GM13977 (cell line): ENCODE results near the gene CCR6.
A peak's percentile ranks its signal among the peaks of the same experiment; 100 is the strongest.

ENCODE experiments used
- DNase-seq: peaks from one replicate; pipeline ENCODE4 v3.0.0; 2012; ENCODE audit warnings: low spot score
- in situ Hi-C: fragments of 300-500 bp; cut with MboI; formaldehyde crosslinking; loops from one replicate; pipeline ENCODE4 v1.12.0; 2022; ENCODE audit warnings: low sequenced_read_pairs, low pct_unique_long_range_greater_than_20kb, mixed read lengths, inconsistent platforms; ENCODE audit not compliant: unreplicated experiment
- TF ChIP-seq, protein P1 (sequence below): IDR thresholded peaks from 2 replicates; pipeline ENCODE4 v1.5.1; 2012; ENCODE audit warnings: mild to moderate bottlenecking, control low read depth; ENCODE audit not compliant: insufficient read depth; ENCODE audit errors: extremely low read depth, missing control alignments

CCR6 gene

DNA sequence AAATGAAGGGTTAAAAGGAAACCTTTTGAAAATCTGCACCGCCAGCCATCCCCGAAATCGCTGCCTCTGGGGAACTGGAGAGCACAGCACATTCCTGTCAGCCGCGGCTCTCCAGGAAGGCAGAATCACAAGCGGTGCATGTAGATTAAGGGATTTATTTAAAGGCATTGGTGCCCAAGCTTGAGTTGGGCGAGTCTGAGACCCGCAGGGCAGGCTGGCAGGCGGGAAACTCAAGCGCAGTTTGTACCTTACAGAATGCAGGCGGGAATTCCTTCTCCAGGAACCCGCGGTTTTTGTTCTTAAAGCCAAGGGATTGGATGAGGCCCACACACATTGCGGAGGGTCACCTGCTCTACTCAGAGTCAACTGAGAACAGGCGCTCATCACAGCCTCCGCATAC lies 24.1 kb downstream of the CCR6 start:
- TF ChIP-seq, protein P1, sequence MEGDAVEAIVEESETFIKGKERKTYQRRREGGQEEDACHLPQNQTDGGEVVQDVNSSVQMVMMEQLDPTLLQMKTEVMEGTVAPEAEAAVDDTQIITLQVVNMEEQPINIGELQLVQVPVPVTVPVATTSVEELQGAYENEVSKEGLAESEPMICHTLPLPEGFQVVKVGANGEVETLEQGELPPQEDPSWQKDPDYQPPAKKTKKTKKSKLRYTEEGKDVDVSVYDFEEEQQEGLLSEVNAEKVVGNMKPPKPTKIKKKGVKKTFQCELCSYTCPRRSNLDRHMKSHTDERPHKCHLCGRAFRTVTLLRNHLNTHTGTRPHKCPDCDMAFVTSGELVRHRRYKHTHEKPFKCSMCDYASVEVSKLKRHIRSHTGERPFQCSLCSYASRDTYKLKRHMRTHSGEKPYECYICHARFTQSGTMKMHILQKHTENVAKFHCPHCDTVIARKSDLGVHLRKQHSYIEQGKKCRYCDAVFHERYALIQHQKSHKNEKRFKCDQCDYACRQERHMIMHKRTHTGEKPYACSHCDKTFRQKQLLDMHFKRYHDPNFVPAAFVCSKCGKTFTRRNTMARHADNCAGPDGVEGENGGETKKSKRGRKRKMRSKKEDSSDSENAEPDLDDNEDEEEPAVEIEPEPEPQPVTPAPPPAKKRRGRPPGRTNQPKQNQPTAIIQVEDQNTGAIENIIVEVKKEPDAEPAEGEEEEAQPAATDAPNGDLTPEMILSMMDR = no peak
- DNase-seq = no peak
- in situ Hi-C loops = loop anchor here (10.0 kb wide), 1 partner anchor 372 kb away; no protein-coding TSS in a partner anchor

DNA sequence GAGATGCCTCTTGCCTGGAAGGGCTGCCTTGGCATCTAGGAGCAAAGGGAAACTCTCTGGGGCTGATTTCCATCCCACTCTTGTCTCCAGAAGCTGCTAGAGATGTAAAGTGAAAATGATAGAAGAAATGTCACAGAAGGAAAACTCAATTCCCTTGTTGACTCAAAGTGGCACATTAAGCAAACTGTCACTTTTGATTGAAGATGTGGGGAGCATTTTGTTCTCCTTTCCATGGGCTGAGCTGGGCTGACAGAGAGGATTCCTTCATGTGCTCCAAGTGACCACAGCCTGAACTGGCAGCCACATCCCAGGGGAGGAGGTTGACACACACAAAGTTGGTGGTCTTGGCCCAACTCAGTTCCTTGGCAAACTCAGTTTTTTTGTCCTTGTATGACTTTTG lies 25.1 kb downstream of the CCR6 start:
- in situ Hi-C loops = loop anchor here (10.0 kb wide), 1 partner anchor 373 kb away; no protein-coding TSS in a partner anchor
- TF ChIP-seq, protein P1 = no peak

DNA sequence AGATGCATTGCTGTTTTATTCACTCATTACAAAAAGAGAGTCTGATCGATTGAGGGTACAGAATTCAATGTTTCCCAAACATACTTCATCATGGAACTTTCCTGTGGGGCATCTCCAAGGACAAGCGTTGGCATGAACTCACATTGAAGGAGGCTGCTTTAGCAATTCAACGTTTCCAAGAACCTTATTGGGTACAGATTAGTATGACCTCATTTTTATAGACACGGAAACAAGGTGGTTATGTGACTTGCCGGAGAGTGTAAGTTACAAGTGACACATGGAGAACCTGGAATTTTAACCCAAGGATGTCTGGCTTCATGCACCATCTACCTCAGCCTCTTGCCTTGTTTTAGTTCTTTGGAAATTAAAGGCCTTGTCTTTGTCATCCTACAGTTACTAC lies 26.1 kb downstream of the CCR6 start:
- DNase-seq = no peak
- in situ Hi-C loops = loop anchor here (10.0 kb wide), 1 partner anchor 374 kb away; no protein-coding TSS in a partner anchor
- TF ChIP-seq, protein P1 = no peak

More for the DNA sequence above, 25.1 kb downstream of the CCR6 start:
- DNase-seq = no peak

DNA sequence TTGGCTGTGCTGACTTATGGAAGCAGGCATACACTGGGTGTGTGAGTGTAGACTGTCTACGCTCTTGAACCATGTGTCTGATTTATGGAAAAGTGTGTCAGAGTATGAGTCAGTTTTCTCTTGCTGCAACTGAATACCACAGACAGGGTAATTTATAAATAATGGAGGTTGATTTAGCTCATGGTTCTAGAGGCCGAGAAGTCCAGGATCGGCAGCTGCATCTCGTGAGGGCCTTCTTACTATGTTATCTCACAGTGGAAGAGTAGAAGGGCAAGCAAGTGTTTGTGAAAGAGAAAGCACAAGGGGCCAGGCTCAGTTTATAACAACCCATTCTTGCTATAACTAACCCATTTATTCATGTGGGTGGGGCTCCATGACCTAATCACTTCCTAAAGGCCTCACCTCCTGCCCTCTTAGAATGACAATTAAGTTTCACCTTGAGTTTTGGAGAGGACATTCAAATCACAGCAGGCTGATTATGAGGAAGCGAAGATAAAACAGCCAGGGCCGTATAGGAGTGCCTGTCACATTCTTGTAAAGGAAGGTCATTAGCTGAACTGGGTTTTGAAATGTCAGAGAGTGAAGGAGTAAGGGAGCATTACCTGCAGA lies 28.1 kb downstream of the CCR6 start:
- TF ChIP-seq, protein P1 = no peak
- peak; percentile 72 for DNase-seq
- in situ Hi-C loops = no loop called here

DNA sequence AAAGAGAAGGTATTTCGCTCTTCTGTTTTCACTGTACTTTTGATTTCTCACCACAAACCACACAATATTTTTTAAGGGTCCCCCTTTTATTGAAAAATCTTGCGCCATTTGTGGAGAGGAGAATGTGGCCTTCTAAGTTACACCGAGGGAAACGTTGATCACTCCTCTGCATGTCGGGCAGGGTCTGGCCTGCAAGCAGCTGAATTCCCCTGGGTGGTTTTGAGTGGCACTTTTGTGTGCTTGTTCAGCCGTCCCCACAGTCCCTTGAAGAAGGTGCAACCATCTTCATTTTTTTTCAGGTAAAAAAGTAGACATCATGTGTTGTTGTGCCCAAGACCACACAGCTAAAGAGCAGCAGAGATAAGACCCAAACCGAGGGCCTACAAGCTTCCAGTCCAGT lies 28.8 kb downstream of the CCR6 start:
- TF ChIP-seq, protein P1 = no peak

DNA sequence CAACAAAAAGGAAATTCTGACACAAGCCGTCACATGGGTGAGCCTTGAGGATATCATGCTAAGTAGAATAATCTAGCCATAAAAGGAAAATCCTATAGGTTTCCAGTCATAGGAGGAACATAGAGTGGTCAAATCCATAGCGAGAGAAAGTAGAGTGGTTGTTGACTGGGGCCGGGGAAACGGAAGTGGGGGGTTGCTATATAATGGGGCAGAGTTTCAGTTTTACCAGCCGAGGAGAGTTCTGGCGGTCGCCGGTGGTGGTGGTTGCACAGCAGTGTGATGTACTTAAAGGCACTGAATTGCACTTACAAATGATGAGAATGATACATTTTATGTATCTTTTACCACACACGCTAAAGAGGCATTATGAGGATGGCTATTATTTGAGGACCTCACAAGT lies 30.0 kb downstream of the CCR6 start:
- TF ChIP-seq, protein P1 = no peak
- in situ Hi-C loops = no loop called here
- peak; percentile 53 for DNase-seq

More for the DNA sequence above, 28.8 kb downstream of the CCR6 start:
- DNase-seq = no peak
- in situ Hi-C loops = no loop called here
